SK-N-SH (cell line): ENCODE data around the gene RBM4B. TPM values are rescaled to one million over a fixed set of nuclear protein-coding genes. Genes with fewer than 3 reads are reported as not detected.

ENCODE experiments used
- CTCF ChIA-PET: fragments of 300-600, 350-600 bp; formaldehyde crosslinking; extraction: SDS; loops from one replicate; lab custom pipeline; 2021; lab: Yijun Ruan, JAX
- POLR2A ChIA-PET: fragments of 350-600 bp; sonication (Branson Sonifier 250); formaldehyde crosslinking; extraction: SDS; loops from one replicate; lab custom pipeline; 2020; ENCODE audit warnings: antibody characterized with exemption, inconsistent platforms; lab: Yijun Ruan, JAX
- DNase-seq: peaks from one replicate; pipeline ENCODE4 v3.0.0; 2012
- H2AFZ ChIP-seq: fragments of 200-600 bp; sonication (generic); 2 replicates; pipeline ENCODE4 v1.8.1; 2016; ENCODE audit warnings: antibody characterized with exemption, mild to moderate bottlenecking, low read depth
- H3F3A ChIP-seq: fragments of 200-600 bp; sonication (generic); replicated peaks from 2 replicates; pipeline ENCODE3; 2016; ENCODE audit warnings: antibody characterized with exemption, mild to moderate bottlenecking; ENCODE audit not compliant: insufficient read depth
- H3K27ac ChIP-seq, 2 experiments: fragments of 200-500 bp in 1 of 2; fragments of 200-600 bp in 1 of 2; sonication (Bioruptor generic) in 1 of 2; sonication (generic), shearing (Covaris generic) in 1 of 2; 2 replicates each; pipeline versions ENCODE4 v1.5.1 to v1.6.1; 2014 to 2016; ENCODE audit warnings: low read depth in 2 of 2, inconsistent platforms in 1 of 2, low read length in 1 of 2, mild to moderate bottlenecking in 1 of 2, mixed read lengths in 1 of 2
- H3K27me3 ChIP-seq: fragments of 200-600 bp; sonication (generic), shearing (Covaris generic); 2 replicates; pipeline ENCODE4 v1.6.1; 2016; ENCODE audit warnings: mixed run types; ENCODE audit not compliant: insufficient read depth
- H3K36me3 ChIP-seq, 2 experiments: fragments of 200-500 bp in 1 of 2; fragments of 200-600 bp in 1 of 2; sonication (Bioruptor generic) in 1 of 2; sonication (generic) in 1 of 2; replicated peaks in 1 of 2; 2 replicates each; pipeline versions ENCODE3 to v1.5.1; 2014 to 2016; ENCODE audit warnings: low read length in 1 of 2, mild to moderate bottlenecking in 1 of 2; ENCODE audit not compliant: insufficient read depth in 2 of 2, control insufficient read depth in 1 of 2
- H3K4me1 ChIP-seq, 2 experiments: fragments of 200-500 bp in 1 of 2; fragments of 200-600 bp in 1 of 2; sonication (Bioruptor generic) in 1 of 2; sonication (generic), shearing (Covaris generic) in 1 of 2; 2 replicates each; pipeline versions ENCODE4 v1.5.1 to v1.6.1; 2014 to 2016; ENCODE audit warnings: low read depth in 1 of 2, low read length in 1 of 2, mixed run types in 1 of 2; ENCODE audit not compliant: insufficient read depth in 2 of 2, control insufficient read depth in 1 of 2
- H3K4me2 ChIP-seq: fragments of 200-600 bp; sonication (generic), shearing (Covaris generic); 2 replicates; pipeline ENCODE4 v1.6.1; 2017; ENCODE audit warnings: mixed run types
- H3K4me3 ChIP-seq, 2 experiments: fragments of 200-500 bp in 1 of 2; fragments of 200-600 bp in 1 of 2; sonication (Bioruptor generic) in 1 of 2; sonication (generic), shearing (Covaris generic) in 1 of 2; 2 replicates each; pipeline versions ENCODE4 v1.5.1 to v1.8.1; 2014 to 2016; ENCODE audit warnings: low read depth in 2 of 2, inconsistent platforms in 1 of 2, low read length in 1 of 2, mild to moderate bottlenecking in 1 of 2, mixed read lengths in 1 of 2, moderate library complexity in 1 of 2
- H3K79me2 ChIP-seq: fragments of 200-600 bp; sonication (generic); 2 replicates; pipeline ENCODE4 v1.8.1; 2017; ENCODE audit warnings: mild to moderate bottlenecking; ENCODE audit not compliant: insufficient read depth
- H3K9ac ChIP-seq: fragments of 200-600 bp; sonication (generic); 2 replicates; pipeline ENCODE4 v1.6.1; 2017; ENCODE audit warnings: mixed run types
- H3K9me2 ChIP-seq: fragments of 200-600 bp; sonication (generic); 2 replicates; pipeline ENCODE4 v1.6.1; 2017; ENCODE audit warnings: mixed run types
- H3K9me3 ChIP-seq: fragments of 200-600 bp; sonication (generic); 2 replicates; pipeline ENCODE4 v1.6.1; 2017; ENCODE audit warnings: mixed run types, mild to moderate bottlenecking, moderate library complexity
- H4K20me1 ChIP-seq: fragments of 200-600 bp; sonication (generic); 2 replicates; pipeline ENCODE4 v1.6.1; 2017; ENCODE audit warnings: mild to moderate bottlenecking, mixed run types; ENCODE audit not compliant: insufficient read depth
- CHD2 ChIP-seq: fragments of 150-350 bp; IDR thresholded peaks from 2 replicates; pipeline ENCODE4 v1.6.1; 2018; ENCODE audit warnings: low read length; ENCODE audit not compliant: partially characterized antibody
- ELF1 ChIP-seq: IDR thresholded peaks from 2 replicates; pipeline ENCODE4 v1.4.0; 2012
- FOSL2 ChIP-seq: IDR thresholded peaks from 2 replicates; pipeline ENCODE4 v1.4.0; 2012; ENCODE audit warnings: low read depth, mild to moderate bottlenecking, moderate library complexity, borderline replicate concordance
- FOXJ3 ChIP-seq: sonication (generic); formaldehyde crosslinking; IDR thresholded peaks from 2 replicates; pipeline ENCODE4 v1.5.1; 2020; ENCODE audit warnings: mild to moderate bottlenecking, missing genetic modification reagents
- GABPA ChIP-seq: IDR thresholded peaks from 2 replicates; pipeline ENCODE4 v1.4.0; 2012; ENCODE audit warnings: low read depth, mild to moderate bottlenecking
- GATA2 ChIP-seq: sonication (generic); formaldehyde crosslinking; IDR thresholded peaks from 2 replicates; pipeline ENCODE4 v1.5.0; 2020; ENCODE audit warnings: mild to moderate bottlenecking, missing genetic modification reagents
- NFIC ChIP-seq: IDR thresholded peaks from 2 replicates; pipeline ENCODE4 v1.4.0; 2012; ENCODE audit warnings: borderline replicate concordance
- RAD21 ChIP-seq: IDR thresholded peaks from 2 replicates; pipeline ENCODE4 v1.6.1; 2012; ENCODE audit warnings: mild to moderate bottlenecking, low read length
- RFX5 ChIP-seq: IDR thresholded peaks from 2 replicates; pipeline ENCODE4 v1.6.1; 2012; ENCODE audit warnings: mild to moderate bottlenecking, improper control_type of control experiment, low read length
- RXRA ChIP-seq: IDR thresholded peaks from 2 replicates; pipeline ENCODE4 v1.4.0; 2012; ENCODE audit warnings: low read depth, mild to moderate bottlenecking, borderline replicate concordance
- SMC3 ChIP-seq: IDR thresholded peaks from 2 replicates; pipeline ENCODE4 v1.6.1; 2012; ENCODE audit warnings: low read depth, low read length, improper control_type of control experiment
- TAF1 ChIP-seq: IDR thresholded peaks from 2 replicates; pipeline ENCODE4 v1.6.1; 2012; ENCODE audit warnings: low read depth, mild to moderate bottlenecking, low read length, moderate library complexity, borderline replicate concordance
- YY1 ChIP-seq: IDR thresholded peaks from 2 replicates; pipeline ENCODE4 v1.4.0; 2012; ENCODE audit warnings: low read depth, mild to moderate bottlenecking
- WGBS: methylation state at CpG from one replicate; pipeline ENCODE4 v1.1.6; 2017; ENCODE audit warnings: low lambda C conversion rate; 5-methylcytosine and 5-hydroxymethylcytosine counted together
- polyA plus RNA-seq, 3 experiments: library from polyadenylated mRNA; depleted of rRNA; stranded (reverse); fragments of >200 nt; gene quantifications; 2 replicates each; pipeline ENCODE4 v1.2.3, GENCODE V29; 2012
- TF ChIP-seq, protein P1 (sequence below): IDR thresholded peaks from 2 replicates; pipeline ENCODE4 v1.4.0; 2012; ENCODE audit warnings: low read depth, borderline replicate concordance
- TF ChIP-seq, protein P2 (sequence below): IDR thresholded peaks from 2 replicates; pipeline ENCODE4 v1.6.1; 2012; ENCODE audit warnings: mild to moderate bottlenecking, low read depth, low read length, moderate library complexity
- TF ChIP-seq, protein P3 (sequence below): IDR thresholded peaks from 2 replicates; pipeline ENCODE4 v1.4.0; 2012; ENCODE audit warnings: low read depth

The RBM4B gene
- polyA plus RNA-seq, 1 of the 3 experiments (the other 2 are of a cell fraction): 31.1 TPM

DNA sequence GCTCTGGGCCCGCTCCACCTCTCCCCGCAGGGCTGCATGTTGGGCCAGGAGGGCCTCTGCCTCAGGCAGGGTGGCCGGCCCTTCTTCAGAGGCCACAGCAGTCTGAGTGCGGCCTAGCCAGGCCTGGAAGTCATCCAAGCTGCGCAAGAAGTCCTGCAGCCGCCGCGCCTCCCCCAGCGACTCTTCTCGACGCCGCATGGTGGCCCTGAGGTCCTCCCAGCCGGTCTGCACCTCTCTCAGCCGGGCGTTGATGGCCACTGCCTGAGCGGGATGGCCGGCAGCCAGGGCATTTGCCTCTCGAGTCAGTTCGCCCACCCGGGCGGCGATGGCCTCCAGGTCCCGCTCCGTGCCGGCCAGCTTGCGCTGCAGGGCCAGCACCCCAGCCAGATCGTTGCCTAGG lies 23.1 kb upstream of the RBM4B start:
- Histone ChIP-seq H4K20me1 (no peaks in the 10 kb centered on the region), H2AFZ (no peak overlapping the region), H3K79me2 (no peaks in the 10 kb centered on the region), H3K27ac (no peak overlapping the region), H3K9me3 (no peaks in the 10 kb centered on the region), H3K4me3 (no peak overlapping the region), H3K9me2 (no peaks in the 10 kb centered on the region), H3F3A (no peaks in the 10 kb centered on the region), H3K4me1 (no peaks in the 10 kb centered on the region), H3K9ac (no peak overlapping the region), H3K4me2 (no peak overlapping the region), H3K27me3 (no peaks in the 10 kb centered on the region), H3K36me3 (peaks cover 4 to 40% of the 10 kb centered on the region in 2 experiments)
- ChIA-PET POLR2A (no interaction called here), CTCF (interaction anchor here (0.6 to 1.7 kb wide), 3 partner anchors 11 to 134 kb away, joined by 3 to 4 read pairs (median 3); no protein-coding TSS in a partner anchor)
- no peak for TF ChIP-seq FOSL2
- no peak for TF ChIP-seq SMC3
- no peak for TF ChIP-seq CHD2
- no peak for TF ChIP-seq ELF1
- TF ChIP-seq FOXJ3 (CRISPR knock-in tag): no peak
- no peak for TF ChIP-seq NFIC
- TF ChIP-seq, protein P1, sequence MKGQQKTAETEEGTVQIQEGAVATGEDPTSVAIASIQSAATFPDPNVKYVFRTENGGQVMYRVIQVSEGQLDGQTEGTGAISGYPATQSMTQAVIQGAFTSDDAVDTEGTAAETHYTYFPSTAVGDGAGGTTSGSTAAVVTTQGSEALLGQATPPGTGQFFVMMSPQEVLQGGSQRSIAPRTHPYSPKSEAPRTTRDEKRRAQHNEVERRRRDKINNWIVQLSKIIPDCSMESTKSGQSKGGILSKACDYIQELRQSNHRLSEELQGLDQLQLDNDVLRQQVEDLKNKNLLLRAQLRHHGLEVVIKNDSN: no peak
- no peak for DNase-seq
- 98% methylated on average over 19 of the region's 27 CpGs for WGBS

DNA sequence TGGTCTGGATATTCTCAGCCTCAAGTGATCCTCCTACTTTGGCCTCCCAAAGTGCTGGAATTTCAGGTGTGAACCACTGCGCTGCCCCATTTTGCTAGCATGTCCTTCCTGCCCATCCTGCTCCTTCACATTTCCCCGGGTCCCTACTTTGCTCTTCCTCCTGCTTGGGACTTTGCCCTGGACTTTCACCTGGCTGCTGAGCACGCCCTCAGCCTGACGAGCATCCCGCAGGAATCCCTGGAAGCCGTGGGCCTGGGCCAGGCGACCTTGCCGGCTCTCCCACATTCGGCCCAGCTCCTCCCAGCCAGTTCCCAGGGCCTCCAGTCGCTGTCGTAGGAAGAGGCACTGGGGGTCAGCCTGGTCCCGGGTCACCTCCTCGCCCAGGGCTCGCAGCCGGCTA lies 22.6 kb upstream of the RBM4B start:
- H3K27me3 ChIP-seq: no peaks in the 10 kb centered on the region
- H2AFZ ChIP-seq: no peak overlapping the region
- POLR2A ChIA-PET: interaction anchor here (1.2 kb wide), 1 partner anchor 14 kb away, joined by 3 read pairs; no protein-coding TSS in a partner anchor
- no peak overlapping the region for H3K9ac ChIP-seq
- H3F3A ChIP-seq: no peaks in the 10 kb centered on the region
- H3K9me2 ChIP-seq: no peaks in the 10 kb centered on the region
- H4K20me1 ChIP-seq: no peaks in the 10 kb centered on the region
- H3K27ac ChIP-seq: no peak overlapping the region
- H3K79me2 ChIP-seq: no peaks in the 10 kb centered on the region
- H3K4me2 ChIP-seq: no peak overlapping the region
- WGBS: 96% methylated on average over 9 of the region's 15 CpGs
- CTCF ChIA-PET: interaction anchor here (1.0 to 1.7 kb wide), 3 partner anchors 11 to 134 kb away, joined by 3 to 7 read pairs (median 3); no protein-coding TSS in a partner anchor
- H3K9me3 ChIP-seq: no peaks in the 10 kb centered on the region
- H3K4me1 ChIP-seq: no peaks in the 10 kb centered on the region
- no peak for TF ChIP-seq RFX5
- TF ChIP-seq, protein P1: no peak
- no peak for TF ChIP-seq FOXJ3 (CRISPR knock-in tag)
- no peak for TF ChIP-seq GATA2 (CRISPR knock-in tag)
- H3K36me3 ChIP-seq: peaks cover 4 to 40% of the 10 kb centered on the region in 2 experiments
- H3K4me3 ChIP-seq: no peak overlapping the region
- no peak for DNase-seq

DNA sequence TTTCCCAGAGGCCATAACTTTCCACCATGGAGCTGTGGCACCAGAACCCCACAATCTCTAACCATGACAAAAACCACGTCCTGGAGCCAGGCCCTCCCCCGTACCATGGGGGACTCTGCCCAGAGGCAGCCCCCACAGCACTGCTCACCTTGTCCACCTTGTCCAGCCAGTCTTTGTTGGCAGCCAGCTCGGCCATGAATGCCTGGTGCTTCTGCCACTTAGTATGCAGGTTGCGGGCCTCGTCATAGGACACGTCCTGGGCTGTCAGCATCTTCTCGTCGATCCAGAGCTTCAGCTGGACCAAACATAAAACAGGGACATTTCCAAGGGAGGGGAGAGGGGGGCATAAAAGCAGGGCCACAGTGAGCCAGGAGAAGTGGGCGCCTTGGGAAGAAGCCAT lies 20.8 kb upstream of the RBM4B start:
- peaks cover 4 to 47% of the 10 kb centered on the region in 2 experiments for H3K36me3 ChIP-seq
- H3F3A ChIP-seq: no peaks in the 10 kb centered on the region
- WGBS: 94% methylated on average over 6 of the region's 9 CpGs
- no peaks in the 10 kb centered on the region for H3K9me2 ChIP-seq
- H2AFZ ChIP-seq: no peak overlapping the region
- H3K79me2 ChIP-seq: no peaks in the 10 kb centered on the region
- no peak overlapping the region for H3K27ac ChIP-seq
- no peaks in the 10 kb centered on the region for H3K4me1 ChIP-seq
- no peak overlapping the region for H3K4me3 ChIP-seq
- no peak for DNase-seq
- no peaks in the 10 kb centered on the region for H3K27me3 ChIP-seq
- no peaks in the 10 kb centered on the region for H4K20me1 ChIP-seq
- CTCF ChIA-PET: interaction anchor here (1.3 to 6.6 kb wide), 3 partner anchors 136 to 279 kb away, joined by 3 to 34 read pairs (median 5); partner anchors contain the start of gene C11orf86
- POLR2A ChIA-PET: interaction anchor here (1.4 kb wide), 1 partner anchor 29 kb away, joined by 3 read pairs; no protein-coding TSS in a partner anchor
- no peak overlapping the region for H3K9ac ChIP-seq
- no peak overlapping the region for H3K4me2 ChIP-seq
- TF ChIP-seq TAF1 (no peak), RFX5 (no peak), GABPA (no peak), RAD21 (no peak), GATA2 (CRISPR knock-in tag) (no peak), RXRA (no peak), YY1 (no peak)
- TF ChIP-seq, protein P2, sequence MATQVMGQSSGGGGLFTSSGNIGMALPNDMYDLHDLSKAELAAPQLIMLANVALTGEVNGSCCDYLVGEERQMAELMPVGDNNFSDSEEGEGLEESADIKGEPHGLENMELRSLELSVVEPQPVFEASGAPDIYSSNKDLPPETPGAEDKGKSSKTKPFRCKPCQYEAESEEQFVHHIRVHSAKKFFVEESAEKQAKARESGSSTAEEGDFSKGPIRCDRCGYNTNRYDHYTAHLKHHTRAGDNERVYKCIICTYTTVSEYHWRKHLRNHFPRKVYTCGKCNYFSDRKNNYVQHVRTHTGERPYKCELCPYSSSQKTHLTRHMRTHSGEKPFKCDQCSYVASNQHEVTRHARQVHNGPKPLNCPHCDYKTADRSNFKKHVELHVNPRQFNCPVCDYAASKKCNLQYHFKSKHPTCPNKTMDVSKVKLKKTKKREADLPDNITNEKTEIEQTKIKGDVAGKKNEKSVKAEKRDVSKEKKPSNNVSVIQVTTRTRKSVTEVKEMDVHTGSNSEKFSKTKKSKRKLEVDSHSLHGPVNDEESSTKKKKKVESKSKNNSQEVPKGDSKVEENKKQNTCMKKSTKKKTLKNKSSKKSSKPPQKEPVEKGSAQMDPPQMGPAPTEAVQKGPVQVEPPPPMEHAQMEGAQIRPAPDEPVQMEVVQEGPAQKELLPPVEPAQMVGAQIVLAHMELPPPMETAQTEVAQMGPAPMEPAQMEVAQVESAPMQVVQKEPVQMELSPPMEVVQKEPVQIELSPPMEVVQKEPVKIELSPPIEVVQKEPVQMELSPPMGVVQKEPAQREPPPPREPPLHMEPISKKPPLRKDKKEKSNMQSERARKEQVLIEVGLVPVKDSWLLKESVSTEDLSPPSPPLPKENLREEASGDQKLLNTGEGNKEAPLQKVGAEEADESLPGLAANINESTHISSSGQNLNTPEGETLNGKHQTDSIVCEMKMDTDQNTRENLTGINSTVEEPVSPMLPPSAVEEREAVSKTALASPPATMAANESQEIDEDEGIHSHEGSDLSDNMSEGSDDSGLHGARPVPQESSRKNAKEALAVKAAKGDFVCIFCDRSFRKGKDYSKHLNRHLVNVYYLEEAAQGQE: no peak
- TF ChIP-seq, protein P3, sequence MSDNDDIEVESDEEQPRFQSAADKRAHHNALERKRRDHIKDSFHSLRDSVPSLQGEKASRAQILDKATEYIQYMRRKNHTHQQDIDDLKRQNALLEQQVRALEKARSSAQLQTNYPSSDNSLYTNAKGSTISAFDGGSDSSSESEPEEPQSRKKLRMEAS: no peak
- H3K9me3 ChIP-seq: no peaks in the 10 kb centered on the region
